Measurements from ENCODE around the gene HERC3. TPM values are rescaled to one million over a fixed set of nuclear protein-coding genes. Genes with fewer than 3 reads are reported as not detected.

The HERC3 gene
- total RNA-seq, 1 donor from 2014 or later, result 8.5 TPM

DNA sequence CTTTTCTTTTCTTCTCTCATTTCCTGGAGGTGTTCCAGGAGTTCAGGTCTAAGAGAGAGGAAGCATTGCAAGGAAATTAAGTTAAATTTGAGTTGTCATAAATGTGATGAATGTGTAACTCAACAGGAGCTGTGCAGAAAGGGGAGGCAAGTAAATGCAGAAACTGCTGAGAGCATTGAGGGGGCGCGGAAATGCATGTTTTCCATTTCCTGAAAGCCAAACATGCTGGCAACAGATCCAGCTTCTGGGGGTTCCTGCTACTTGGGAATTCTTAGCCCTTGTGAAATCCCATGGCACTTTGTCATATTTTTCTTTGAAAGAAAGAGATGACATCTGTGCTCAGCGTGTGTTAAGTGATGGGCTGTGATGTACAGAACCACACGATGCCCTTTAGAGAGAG is 139.1 kb downstream of the HERC3 start:
- Histone ChIP-seq H3K4me3 (ENCODE audit: insufficient read depth, low read depth, low read length) (no peak overlapping the region), H3K4me1 (ENCODE audit: insufficient read depth, low read length) (no peaks in the 10 kb centered on the region), H2AFZ (ENCODE audit: low read depth, low read length) (no peak overlapping the region), H3K27me3 (ENCODE audit: insufficient read depth, low read length) (no peaks in the 10 kb centered on the region), H3K27ac (ENCODE audit: low read depth, low read length) (no peak overlapping the region), H3K9me3 (ENCODE audit: insufficient read depth, low read depth, low read length) (no peaks in the 10 kb centered on the region), H3K4me2 (ENCODE audit: low read length) (no peak overlapping the region), H4K20me1 (ENCODE audit: insufficient read depth, low read length) (no peaks in the 10 kb centered on the region), H3K9ac (ENCODE audit: low read length) (no peak overlapping the region), H3K79me2 (ENCODE audit: insufficient read depth, low read length) (no peaks in the 10 kb centered on the region), H3K36me3 (ENCODE audit: insufficient read depth, low read length) (peaks cover 11% of the 10 kb centered on the region)
- no peaks in the 10 kb centered on the region for H3K9me3 Mint-ChIP-seq (ENCODE audit: unreplicated experiment)
- no peak for DNase-seq (ENCODE audit: low read depth)
- peaks cover 1% of the 10 kb centered on the region for H3K4me1 Mint-ChIP-seq (ENCODE audit: low read depth, unreplicated experiment)
- H3K27me3 Mint-ChIP-seq (ENCODE audit: low read depth, unreplicated experiment), result no peaks in the 10 kb centered on the region
- no peak for FAIRE-seq
- H3K27ac Mint-ChIP-seq (ENCODE audit: unreplicated experiment), result no peak overlapping the region
- TF ChIP-seq, protein P1, sequence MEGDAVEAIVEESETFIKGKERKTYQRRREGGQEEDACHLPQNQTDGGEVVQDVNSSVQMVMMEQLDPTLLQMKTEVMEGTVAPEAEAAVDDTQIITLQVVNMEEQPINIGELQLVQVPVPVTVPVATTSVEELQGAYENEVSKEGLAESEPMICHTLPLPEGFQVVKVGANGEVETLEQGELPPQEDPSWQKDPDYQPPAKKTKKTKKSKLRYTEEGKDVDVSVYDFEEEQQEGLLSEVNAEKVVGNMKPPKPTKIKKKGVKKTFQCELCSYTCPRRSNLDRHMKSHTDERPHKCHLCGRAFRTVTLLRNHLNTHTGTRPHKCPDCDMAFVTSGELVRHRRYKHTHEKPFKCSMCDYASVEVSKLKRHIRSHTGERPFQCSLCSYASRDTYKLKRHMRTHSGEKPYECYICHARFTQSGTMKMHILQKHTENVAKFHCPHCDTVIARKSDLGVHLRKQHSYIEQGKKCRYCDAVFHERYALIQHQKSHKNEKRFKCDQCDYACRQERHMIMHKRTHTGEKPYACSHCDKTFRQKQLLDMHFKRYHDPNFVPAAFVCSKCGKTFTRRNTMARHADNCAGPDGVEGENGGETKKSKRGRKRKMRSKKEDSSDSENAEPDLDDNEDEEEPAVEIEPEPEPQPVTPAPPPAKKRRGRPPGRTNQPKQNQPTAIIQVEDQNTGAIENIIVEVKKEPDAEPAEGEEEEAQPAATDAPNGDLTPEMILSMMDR (IDR thresholded peaks at IDR 0.05; ENCODE audit: insufficient read depth, low read depth, low read length), result no peak
- TF ChIP-seq EZH2 (IDR thresholded peaks at IDR 0.05; ENCODE audit: insufficient read depth, low read length), result no peak
- H3K4me3 Mint-ChIP-seq (ENCODE audit: unreplicated experiment), result no peak overlapping the region
- peaks cover 15% of the 10 kb centered on the region for H3K36me3 Mint-ChIP-seq (ENCODE audit: low read depth, unreplicated experiment)

DNA sequence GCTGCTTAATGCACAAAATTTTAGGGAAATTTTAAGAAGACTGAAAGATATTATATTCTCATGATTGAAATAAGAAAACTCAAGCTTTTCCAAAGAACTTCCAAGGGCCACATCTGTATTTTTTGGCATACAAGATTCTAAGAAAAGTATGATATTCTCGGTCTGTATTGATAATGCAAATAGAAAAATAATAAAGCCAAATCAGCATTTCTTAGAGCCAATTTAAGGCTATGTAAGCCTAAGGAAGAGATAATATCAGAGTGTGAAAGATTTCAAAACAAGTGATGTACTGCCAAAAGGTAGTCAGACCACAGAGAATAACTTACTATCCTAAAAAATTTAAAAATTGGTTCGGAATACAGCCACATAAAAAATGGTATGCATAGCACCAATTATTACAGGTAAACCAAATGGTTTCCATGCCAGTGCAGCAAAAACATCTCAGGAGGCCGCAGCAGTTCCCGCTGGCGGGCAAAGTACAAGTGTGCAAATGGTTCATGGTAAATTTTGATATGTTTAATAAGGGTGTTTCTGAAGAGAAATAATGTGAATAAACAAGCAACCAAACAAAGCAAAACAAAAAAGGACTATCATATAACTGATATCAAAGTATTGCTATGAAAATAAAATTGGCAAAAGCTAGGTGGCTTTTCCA is 140.6 kb downstream of the HERC3 start:
- DNase-seq (ENCODE audit: low read depth) (no peak), FAIRE-seq (no peak)
- no peak overlapping the region for H2AFZ ChIP-seq (ENCODE audit: low read depth, low read length)
- Mint-ChIP-seq H3K36me3 (ENCODE audit: low read depth, unreplicated experiment) (peaks cover 7% of the 10 kb centered on the region), H3K4me3 (ENCODE audit: unreplicated experiment) (no peak overlapping the region), H3K27ac (ENCODE audit: unreplicated experiment) (no peak overlapping the region), H3K27me3 (ENCODE audit: low read depth, unreplicated experiment) (no peaks in the 10 kb centered on the region), H3K9me3 (ENCODE audit: unreplicated experiment) (no peaks in the 10 kb centered on the region), H3K4me1 (ENCODE audit: low read depth, unreplicated experiment) (peaks cover 6% of the 10 kb centered on the region)
- no peaks in the 10 kb centered on the region for H3K79me2 ChIP-seq (ENCODE audit: insufficient read depth, low read length)
- H3K4me2 ChIP-seq (ENCODE audit: low read length), result no peak overlapping the region
- H3K4me3 ChIP-seq (ENCODE audit: insufficient read depth, low read depth, low read length), result no peak overlapping the region
- H4K20me1 ChIP-seq (ENCODE audit: insufficient read depth, low read length), result no peaks in the 10 kb centered on the region
- H3K27ac ChIP-seq (ENCODE audit: low read depth, low read length), result no peak overlapping the region
- H3K36me3 ChIP-seq (ENCODE audit: insufficient read depth, low read length), result peaks cover 4% of the 10 kb centered on the region
- no peak for TF ChIP-seq EZH2 (IDR thresholded peaks at IDR 0.05; ENCODE audit: insufficient read depth, low read length)
- no peaks in the 10 kb centered on the region for H3K4me1 ChIP-seq (ENCODE audit: insufficient read depth, low read length)
- H3K9ac ChIP-seq (ENCODE audit: low read length), result no peak overlapping the region
- H3K9me3 ChIP-seq (ENCODE audit: insufficient read depth, low read depth, low read length), result no peaks in the 10 kb centered on the region
- no peaks in the 10 kb centered on the region for H3K27me3 ChIP-seq (ENCODE audit: insufficient read depth, low read length)

DNA sequence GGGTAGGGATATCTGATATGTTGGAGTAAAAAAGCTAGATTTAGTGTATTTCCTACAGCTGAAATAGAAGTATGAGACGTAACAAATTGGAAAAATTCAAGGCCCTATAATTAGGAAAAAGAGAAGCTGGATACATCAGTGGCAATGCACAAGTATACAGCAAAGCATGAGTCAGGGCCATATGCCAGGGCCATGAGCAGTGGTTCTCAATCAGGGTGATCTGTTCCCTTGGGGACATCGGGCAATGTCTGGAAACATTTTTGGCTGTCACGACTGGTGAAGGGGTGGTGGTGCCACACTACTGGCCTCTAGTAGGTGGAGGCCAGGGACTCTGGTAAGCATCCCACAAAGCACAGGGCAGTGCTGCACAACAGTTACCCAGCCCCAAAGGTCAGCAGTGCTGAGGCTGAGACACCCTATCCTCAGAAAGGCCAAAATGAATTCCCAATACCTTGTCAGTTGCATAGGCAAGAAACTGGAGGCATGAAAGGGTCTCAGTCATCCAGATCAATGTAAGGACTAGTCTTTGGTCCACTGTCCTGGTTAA is 142.2 kb downstream of the HERC3 start:
- DNase-seq (ENCODE audit: low read depth), result no peak
- no peak for FAIRE-seq
- no peaks in the 10 kb centered on the region for H3K27me3 ChIP-seq (ENCODE audit: insufficient read depth, low read length)

More for the DNA sequence above, 142.2 kb downstream of the HERC3 start:
- no peaks in the 10 kb centered on the region for H4K20me1 ChIP-seq (ENCODE audit: insufficient read depth, low read length)
- H3K36me3 ChIP-seq (ENCODE audit: insufficient read depth, low read length), result no peaks in the 10 kb centered on the region
- H3K79me2 ChIP-seq (ENCODE audit: insufficient read depth, low read length), result no peaks in the 10 kb centered on the region
- Mint-ChIP-seq H3K27me3 (ENCODE audit: low read depth, unreplicated experiment) (no peaks in the 10 kb centered on the region), H3K4me1 (ENCODE audit: low read depth, unreplicated experiment) (peaks cover 6% of the 10 kb centered on the region), H3K27ac (ENCODE audit: unreplicated experiment) (no peak overlapping the region), H3K9me3 (ENCODE audit: unreplicated experiment) (no peaks in the 10 kb centered on the region), H3K4me3 (ENCODE audit: unreplicated experiment) (no peak overlapping the region), H3K36me3 (ENCODE audit: low read depth, unreplicated experiment) (peaks cover 4% of the 10 kb centered on the region)
- H2AFZ ChIP-seq (ENCODE audit: low read depth, low read length), result no peak overlapping the region
- H3K27ac ChIP-seq (ENCODE audit: low read depth, low read length), result no peak overlapping the region
- no peaks in the 10 kb centered on the region for H3K4me1 ChIP-seq (ENCODE audit: insufficient read depth, low read length)
- no peak overlapping the region for H3K4me2 ChIP-seq (ENCODE audit: low read length)
- no peak overlapping the region for H3K4me3 ChIP-seq (ENCODE audit: insufficient read depth, low read depth, low read length)
- H3K9me3 ChIP-seq (ENCODE audit: insufficient read depth, low read depth, low read length), result no peaks in the 10 kb centered on the region
- no peak overlapping the region for H3K9ac ChIP-seq (ENCODE audit: low read length)
- TF ChIP-seq, protein P1 (IDR thresholded peaks at IDR 0.05; ENCODE audit: insufficient read depth, low read depth, low read length), result no peak
- TF ChIP-seq EZH2 (IDR thresholded peaks at IDR 0.05; ENCODE audit: insufficient read depth, low read length), result no peak
